Effector CD8-positive, alpha-beta T cell (primary cell): Measurements from ENCODE around the gene PFKL.
A peak's percentile ranks its signal among the peaks of the same experiment; 100 is the strongest.

Experiments used
- DNase-seq: peaks from one replicate; lab custom pipeline; 2025; lab: John Stamatoyannopoulos, UW
- total RNA-seq, 4 experiments: gene quantifications; one replicate each; lab custom pipeline; 2026; lab: John Stamatoyannopoulos, UW

The PFKL gene
- total RNA-seq, result 155 to 228 (median 192) reads per million in 4 experiments

DNA sequence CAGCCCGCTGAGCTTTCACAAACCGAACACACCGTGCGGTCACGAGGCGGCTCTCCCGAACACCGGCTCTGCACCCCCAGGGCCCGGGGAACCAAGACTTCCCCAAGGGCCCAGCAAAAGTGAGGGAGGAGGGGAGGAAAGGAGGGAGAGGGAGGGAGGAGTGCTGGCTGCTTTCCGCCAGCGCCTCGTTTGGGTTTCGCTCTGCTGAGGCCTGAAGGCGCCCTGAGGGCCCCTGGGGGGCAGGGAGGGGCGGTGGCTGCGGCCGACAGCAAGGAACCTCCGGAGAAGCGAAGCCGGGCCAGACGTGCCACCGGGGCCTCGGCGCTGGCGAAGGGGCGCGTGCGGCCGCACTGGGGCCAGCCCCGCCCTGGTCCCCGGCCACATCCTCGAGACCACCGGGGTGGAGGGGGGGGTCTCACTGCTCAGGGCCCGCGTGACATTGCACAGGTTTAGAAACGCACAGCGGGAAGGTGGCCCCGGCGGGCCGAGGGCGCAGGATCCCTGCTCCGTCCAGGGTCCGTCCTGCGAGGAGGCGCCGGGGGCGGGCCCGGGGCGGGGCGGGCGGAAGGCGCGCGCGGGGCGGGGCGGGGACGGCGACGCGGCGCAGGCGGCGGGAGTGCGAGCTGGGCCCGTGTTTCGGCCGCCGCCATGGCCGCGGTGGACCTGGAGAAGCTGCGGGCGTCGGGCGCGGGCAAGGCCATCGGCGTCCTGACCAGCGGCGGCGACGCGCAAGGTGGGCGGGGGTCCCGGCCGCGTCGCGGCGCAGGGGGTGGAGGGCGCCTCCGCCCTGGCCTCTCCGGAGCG, at the start of gene PFKL:
TSS of gene PFKL (plus strand) at position 596 of the 804 bp plus-strand sequence. CDS start at position 649, 53 bp downstream.
- peak; percentile 31 for DNase-seq

DNA sequence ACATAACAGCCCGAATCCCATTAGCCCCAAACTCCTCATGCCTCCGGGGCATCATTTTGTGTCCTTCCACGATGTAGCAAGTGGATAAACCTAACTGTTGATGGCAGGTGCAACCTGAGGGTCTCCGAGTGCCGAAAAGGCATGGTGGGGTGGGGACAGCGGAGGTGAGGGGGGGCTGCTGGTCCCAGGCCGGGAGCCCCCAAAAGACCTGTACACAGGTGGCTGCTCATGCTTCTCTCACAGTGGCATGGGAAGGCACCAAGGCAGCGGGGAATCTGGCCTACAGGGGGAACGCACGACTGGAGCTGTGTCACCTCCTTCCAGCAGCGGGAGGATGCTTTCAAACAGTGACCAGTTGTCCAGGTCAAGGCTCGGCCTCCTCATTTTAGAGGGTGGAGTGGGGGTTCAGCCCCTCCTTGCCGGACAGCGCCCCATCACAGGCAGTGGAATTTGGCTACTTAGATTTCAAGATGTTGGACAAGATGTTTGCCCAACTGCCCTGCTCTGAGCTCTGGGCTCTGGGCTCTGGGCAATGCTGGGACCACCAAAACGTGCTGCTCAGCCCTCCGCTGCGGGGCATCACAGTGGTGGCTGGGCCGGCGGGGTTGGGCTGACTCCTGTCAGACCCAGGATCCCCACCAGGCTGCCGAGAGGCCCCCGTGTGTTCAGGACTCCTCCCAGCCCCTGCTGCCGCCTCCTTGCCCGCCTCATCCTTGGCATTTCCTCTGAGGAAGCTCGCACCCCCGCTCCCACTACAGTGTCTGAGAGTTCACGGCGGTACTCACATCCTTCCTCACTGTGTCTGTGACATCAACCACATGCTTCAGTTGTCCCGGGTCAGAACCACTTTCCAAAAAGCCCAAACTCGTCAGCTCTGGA, 45.8 kb upstream of the PFKL start:
- DNase-seq, result no peak

DNA sequence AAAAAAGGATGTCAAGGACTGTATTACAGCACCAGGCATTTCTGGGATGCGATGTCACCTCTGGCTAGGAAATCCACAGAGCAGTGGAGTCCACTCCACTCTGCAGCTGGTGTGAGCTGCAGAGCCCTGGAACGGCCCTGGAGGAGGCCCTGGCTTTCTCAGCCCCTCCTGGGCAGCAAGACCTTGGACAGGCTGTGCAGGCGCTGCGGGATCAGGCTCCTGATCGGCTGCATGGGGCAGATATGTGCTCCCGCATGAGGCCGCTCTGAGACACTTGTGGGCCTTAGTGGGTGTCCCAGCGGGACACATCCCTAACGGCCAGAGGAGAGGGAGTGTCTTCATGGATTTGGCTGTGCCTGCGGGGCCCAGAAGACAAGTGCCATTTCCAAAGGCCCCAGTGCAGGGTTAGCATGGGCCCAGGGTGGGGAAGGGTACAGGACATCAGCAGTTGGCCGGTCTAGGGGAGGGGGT, 44.3 kb upstream of the PFKL start:
- DNase-seq, result no peak

DNA sequence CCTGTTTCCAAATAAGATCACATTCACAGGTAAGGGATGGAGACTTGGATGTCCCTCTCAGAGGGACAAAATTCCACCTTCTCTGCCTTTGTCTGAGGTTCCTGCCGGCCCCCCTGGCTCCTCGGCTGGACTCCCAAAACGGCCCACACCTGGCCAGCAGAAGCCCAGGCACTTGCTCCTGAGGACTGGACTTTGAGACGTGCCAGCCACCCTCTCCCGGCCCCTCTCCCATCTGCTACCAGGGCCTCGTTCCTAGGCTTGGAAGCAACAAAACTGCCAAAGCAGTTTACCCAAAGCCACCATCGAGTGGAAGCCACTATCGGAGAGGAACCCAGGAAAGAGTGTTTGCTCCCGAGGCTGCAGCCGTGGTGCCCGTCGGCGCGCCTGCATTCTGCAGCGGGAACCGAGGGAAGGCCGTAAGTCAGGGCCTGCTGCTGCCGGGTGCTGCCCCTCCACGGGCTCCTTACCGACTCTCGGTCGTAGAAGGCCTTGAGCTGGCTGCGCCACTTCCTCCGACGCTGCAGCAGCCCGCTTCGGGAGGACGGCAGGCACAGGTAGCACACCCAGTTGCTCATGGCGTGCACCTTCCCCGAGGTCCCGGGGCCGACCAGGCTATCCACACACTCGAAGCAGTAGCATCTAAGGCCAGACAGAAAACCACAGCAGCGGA, 41.7 kb upstream of the PFKL start:
- no peak for DNase-seq

DNA sequence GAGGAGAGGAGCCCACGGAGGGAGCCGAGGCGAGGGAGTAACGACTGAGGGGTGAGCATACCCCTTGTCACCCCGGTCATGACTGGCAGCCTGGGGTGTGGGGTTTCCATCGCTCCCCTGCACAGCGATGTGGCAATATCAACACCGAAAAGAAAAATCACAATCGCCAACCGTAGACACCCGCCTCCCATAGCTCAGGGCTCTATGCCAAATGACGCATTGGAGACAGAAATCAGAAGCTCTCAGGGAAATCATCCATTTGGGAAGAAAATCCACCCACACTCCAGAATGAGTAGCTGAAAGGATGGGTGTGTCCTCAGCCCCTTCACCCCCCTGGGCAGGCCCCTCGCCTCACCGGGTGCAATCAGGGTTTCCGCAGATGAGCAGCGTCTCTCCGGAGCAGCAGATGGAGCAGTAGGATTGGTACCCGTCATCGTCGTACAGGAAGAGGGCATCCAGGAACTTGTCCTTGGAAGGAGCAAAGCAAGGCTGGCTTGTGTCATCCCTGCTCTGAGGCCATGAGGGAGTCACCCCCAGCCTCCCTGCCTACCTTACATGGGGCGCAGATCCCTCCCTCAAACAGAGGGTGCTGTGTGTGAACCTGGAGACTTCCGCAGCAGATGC, 40.7 kb upstream of the PFKL start:
- DNase-seq, result no peak

DNA sequence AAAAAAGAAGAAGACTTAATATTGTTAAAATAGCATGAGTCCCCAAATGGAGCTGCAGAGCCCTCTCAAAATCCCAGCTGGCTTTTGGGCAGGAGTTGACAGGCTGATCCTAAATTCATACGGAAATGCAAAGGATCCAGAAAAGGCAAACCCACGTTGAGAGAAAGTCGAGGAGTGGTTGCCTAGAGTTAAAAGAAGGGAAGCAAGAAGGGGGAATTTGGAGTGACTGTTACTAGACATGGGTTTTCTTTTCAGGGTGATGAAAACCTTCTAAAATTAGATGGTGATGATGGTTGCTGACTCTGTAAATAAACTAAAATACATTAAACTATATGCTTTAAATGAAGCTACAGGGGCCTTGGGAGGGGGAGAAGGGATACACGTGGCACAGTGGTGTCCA, 39.8 kb upstream of the PFKL start:
- no peak for DNase-seq

DNA sequence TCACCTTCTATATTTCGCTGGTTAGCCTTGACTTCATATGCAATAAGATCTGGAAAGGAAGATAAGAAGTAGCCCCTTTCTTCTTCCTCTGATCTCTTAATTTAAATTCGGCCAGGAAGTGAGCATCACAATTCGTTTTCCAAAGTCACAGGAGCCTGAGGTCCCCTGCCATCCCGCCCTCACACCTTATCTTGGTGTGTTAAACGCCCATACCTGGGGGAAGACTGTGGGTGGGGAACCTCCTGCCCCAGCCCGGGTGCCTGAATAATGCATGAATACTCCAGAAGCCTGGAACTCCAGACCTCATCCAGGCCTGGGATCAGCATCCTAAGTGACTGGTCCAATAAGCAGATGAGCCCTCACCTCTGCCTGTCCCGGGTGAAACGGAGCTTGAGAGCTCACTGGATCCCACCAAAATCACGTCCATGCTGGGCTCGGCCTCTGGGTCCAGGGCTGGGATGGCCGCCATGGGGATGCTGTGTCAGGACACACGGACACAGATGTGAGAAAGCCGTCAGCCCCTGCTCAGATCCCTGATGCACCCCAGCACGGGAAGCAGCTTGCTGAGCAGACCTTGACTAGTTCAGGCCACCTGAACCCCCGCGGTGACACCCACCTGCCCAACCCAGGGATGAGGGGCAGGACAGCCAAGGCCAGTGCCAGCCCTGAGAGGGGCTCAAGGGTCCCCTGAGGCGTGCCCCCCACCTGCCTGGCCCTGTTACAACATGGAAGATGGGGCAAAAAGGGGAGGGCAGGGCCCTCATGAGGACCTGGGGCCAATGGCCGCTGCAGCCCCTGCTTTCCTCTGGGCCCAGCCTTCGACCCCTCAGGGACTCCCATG, 38.8 kb upstream of the PFKL start:
- DNase-seq, result no peak

DNA sequence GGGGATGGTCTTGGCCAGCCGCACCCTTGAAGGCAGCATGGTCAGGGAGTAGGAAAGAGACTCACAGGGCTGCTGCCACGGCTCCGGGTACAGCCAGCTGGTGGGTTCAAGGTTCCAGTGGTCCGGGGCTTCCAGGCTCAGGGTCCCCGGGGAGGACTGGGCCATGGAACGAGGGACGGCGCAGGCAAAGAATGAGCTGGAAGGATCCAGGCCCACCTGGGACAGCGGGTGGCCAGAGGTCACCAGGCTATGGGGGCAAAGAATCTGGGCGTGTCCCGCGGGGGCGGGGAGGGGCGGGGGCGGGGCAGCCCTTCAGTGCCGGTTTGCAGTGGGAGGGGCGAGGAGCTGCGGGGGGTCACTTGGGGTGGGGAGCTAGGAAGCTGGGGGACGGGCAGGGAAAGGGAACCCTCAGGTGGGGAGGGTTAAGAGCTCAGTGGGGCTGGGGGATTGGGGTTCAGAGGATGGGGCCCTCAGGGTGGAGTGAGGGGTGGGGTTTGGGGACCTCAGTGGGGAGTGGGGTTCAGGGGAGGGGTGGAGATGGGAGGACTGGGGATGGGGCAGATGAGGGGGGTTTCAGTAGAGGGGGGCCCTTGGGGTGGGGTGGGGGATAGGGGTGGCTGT, 38.1 kb upstream of the PFKL start, which contains the start of gene DNMT3L:
TSS of gene DNMT3L (minus strand) at position 223 of the 621 bp plus-strand sequence. CDS start 638 bp downstream, outside the sequence.
- no peak for DNase-seq

DNA sequence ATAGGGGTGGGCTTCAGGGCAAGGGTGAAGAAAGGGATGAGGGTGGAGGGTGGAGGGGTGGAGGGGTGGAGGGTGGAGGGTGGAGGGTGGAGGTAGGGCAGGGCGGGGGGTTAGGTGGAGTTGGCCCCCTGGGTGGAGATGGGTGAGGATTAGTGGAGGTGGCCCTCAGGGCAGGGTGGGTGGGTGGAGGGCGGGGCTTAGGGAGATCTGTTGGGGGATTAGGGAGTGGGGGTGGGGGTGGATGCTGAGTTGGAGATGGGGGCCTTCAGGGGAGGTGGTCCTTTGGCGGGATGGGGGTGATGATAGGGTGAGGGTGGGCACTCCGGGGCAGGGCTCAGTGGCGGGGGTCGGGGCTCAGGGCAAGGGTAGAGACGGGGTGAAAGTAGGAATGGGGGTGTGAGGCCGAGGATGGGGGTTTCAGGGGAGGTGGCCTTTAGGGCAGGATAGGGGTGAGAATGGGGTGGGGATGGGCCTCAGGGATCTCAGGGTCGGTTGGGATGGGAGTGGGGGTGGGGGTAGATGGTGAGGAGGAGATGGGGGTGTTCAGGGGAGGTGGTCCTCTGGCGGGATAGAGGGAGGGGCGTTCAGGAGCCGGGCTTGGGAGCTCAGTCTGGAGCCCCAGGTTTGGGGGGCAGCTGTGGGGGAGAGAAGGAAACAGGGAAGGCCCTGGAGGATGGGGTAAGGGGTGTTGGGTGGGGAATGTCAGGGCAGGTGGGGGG, 37.4 kb upstream of the PFKL start:
- no peak for DNase-seq

DNA sequence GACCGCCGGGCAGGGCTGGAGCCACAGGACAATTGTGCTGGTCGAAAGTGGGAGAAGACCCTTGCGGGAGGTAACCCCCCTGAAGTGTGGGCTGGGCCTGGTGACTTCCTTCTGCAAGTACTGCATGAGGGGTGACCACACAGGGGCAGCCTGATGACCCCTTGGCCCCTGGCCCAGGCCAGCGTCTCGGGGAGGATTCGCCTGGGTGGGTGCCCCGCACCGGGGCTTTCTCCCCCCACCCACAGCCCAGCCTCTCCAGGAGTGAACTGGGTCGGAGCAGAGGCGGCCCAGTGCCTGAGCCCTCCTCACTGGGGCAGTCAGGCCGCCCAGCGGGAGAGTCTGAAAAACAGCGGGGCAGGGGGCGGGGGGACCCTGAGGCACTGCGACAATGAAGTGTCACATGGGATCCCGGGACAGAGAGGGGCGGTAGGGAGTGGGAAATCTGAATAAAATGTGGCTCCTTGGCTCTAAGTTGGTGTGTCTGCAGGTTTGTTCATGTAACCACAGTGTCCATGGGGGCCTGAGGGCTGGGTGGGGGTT, 36.6 kb upstream of the PFKL start:
- DNase-seq, result no peak

DNA sequence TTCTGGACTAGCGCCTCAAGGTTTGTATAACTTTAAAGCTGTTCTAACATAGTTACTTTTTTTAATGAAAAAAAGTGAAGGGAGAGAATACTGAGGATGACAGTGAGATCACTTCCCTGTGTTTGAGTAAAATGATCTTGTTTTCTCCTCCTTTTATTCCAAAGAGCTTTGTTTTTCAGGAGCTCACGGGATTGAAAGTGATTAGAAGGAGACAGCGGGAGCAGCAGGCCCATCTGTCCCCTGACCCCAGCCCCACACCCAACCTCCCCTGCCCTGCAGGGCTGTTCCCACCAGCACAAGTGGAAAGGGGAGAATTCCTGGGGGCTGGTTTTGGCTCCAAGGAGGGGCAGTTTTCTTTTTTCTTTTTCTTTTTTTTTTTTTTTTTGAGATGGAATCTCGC, 36.1 kb upstream of the PFKL start:
- no peak for DNase-seq

DNA sequence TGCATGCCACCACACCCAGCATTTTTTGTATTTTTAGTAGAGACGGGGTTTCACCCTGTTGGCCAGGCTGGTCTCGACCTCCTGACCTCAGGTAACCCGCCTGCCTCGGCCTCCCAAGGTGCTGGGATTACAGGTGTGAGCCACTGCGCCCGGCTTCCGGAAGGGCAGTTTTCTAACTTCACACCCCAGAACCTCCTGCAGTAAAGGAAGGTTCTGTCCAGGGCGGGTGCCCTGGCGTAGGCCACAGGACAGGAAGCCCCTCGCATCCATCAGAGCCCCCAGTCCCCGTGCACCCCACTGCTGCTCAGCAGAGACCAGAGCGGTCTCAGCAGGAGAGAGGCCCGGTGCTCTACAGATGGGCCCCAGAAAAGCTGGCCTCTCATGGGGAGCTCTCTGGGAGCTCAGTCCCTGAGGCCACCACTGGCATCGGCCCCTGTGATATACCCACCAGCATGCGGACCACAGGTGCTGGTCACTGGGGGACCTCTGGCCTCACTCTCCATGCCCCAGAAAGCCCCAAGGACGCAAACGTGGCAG, 34.1 kb upstream of the PFKL start:
- no peak for DNase-seq

DNA sequence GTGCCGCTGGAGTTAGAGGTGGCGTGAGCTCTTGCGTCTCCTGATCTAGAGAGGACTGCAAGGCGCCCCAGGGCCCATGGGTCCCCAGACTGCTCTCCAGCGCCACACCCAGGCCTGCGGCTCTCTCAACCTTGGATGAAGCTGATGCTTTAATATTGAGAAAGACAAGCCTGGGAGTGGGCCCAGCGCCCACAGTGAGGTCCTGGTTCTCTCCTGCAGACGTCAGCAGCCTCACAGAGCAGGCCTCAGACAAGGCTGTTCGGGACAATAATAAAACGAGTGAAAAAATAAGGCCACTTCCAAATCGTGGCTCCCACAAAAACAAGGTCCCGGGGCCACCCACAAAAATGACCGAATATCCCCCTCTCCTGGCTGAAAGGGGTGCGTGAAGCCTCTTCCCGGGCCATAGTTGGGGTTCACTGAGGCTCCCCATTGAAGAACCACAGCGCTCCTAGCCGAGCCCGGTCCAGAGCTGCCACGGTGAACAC, 32.2 kb upstream of the PFKL start:
- DNase-seq, result no peak

DNA sequence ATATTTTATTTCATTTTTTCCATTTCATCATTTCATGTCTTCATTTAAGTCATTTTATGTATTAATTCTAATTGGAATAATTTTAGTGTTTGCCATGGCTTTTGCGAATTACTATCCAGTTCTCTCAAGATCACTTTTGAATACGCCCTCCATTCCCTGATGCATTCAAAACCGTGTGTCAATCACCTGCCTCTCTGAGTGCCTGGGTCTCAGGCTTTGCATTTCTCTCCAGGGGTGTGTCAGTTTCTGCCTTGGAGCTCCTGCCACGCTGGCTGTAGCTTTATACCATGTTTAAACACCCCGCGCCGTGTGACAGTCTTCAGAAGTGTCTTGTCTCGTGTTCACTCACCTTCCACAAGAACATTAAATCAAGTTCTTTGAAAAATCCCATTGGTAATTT, 30.8 kb upstream of the PFKL start:
- no peak for DNase-seq

DNA sequence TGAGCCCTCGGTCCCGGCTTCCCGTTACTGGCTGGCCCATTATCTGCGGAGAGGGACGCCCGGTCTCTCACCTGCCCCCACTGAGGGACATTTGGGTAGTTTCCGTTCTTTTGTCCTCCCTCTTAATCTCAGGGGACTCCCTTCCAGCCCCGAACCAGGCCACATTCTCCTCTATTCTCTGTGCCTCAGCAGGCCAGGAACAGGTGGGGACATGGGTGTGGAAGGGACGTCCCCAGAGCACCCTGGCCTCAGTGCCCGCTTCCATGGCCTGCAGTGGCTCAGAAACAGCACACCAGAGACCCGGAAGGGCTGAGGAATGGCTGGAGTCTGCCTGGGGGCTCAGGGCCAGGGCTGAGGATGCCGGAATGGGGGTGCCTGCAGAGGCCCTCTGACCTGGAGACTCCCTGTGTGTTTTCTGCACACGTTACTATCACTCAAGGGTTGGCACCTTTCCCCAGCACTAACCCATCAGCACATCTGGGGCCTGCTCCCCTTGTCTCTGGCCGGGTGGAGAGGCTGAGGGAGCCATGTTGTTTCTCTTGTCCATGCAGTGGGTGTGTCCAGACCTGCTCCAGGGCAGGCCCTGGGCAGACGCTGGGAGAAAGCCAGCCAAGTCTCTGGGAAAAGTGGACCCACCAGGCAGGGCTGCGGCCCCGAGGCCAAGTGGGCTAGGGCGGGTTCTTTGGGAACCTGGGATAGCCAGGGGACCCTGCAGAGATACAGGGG, 28.1 kb upstream of the PFKL start:
- no peak for DNase-seq

DNA sequence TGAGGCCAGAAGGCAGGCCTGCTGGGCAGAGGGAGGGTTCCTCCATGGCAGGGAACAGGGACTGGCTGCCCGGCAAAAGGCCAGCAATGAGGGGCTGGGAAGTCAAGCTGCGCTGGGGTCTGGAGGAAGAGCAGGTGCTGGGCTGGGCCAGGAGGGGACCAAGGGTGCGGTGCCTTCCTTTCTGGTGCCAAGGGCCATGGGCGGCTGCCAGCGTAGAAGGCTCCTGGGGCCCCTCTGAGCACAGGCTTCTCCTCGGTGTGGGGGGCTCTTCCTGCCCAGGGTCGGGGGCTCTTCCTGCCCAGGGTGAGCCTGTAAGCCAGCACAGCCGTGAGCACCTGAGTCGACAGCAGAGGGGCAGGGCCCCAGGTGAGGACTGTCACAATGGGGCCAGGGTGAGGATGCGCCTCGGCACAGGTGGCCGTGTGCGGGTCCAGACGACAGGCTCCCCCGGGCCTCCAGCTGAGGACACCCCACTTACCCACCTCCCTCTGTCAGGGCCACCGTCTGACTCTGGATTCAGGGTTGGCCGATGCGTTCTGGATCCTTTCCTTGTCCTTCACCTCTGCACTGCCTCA, 27.5 kb upstream of the PFKL start:
- no peak for DNase-seq

DNA sequence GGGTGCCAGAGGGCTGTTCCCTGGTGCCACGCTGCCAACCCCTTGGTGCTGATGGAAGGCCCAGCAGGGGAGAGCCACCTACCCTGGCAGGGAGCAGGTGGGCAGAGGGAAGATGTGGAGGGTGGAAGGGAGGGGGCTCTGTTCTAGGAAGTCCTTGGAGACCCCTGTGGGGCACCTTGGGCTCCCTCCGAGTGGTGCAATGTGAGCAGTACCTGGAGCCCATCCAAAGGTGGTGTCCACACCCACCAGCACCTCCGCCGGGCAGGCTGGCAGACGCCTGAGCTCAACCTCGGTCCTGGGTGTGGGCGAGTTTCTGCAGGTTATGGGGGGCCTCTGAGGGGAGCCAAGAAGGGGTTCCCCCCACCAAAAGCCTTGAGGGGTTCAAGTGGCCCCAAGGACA, 26.8 kb upstream of the PFKL start:
- no peak for DNase-seq

DNA sequence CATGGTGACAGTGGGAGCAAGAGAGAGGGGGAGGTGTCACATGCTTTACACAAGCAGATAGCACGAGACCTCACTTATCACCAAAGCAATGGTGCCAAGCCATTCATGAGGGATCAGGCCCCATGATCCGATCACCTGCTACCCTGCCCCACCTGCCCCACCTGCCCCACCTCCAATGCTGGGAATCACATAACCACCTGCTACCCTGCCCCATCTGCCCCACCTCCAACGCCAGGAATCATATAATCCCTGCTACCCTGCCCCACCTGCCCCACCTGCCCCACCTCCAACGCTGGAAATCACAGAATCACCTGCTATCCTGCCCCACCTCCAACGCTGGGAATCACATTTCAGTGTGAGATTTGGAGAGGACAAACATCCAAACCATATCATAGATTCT, 24.8 kb upstream of the PFKL start:
- no peak for DNase-seq
